ENCODE measurements around the gene SEC14L3. TPM values are rescaled to one million over a fixed set of nuclear protein-coding genes. Genes with fewer than 3 reads are reported as not detected.

SEC14L3 gene
- total RNA-seq: not detected in 2 replicates

- no peak for DNase-seq (ENCODE audit: low read depth)
Measured at GRCh38 chr22:30471616-30472318, at the start of gene SEC14L3. Gene SEC14L3, minus strand, starts transcription at chr22:30472017. Its CDS starts 59 bp downstream, at chr22:30471958.

GRCh38 chr22:30519842-30520425, 48.1 kb upstream of the SEC14L3 start:
- DNase-seq (ENCODE audit: low read depth): no peak

- no peak for DNase-seq (ENCODE audit: low read depth)
Measured at GRCh38 chr22:30516731-30517130, 44.9 kb upstream of the SEC14L3 start.

- no peak for DNase-seq (ENCODE audit: low read depth)
Measured at GRCh38 chr22:30516273-30516672, 44.5 kb upstream of the SEC14L3 start.

- no peak for DNase-seq (ENCODE audit: low read depth)
Measured at GRCh38 chr22:30514252-30514651, 42.4 kb upstream of the SEC14L3 start.

- no peak for DNase-seq (ENCODE audit: low read depth)
Measured at GRCh38 chr22:30513462-30513861, 41.6 kb upstream of the SEC14L3 start.

GRCh38 chr22:30511911-30512310, 40.1 kb upstream of the SEC14L3 start:
- DNase-seq (ENCODE audit: low read depth): no peak

- DNase-seq (ENCODE audit: low read depth): no peak
Measured at GRCh38 chr22:30511109-30511508, 39.3 kb upstream of the SEC14L3 start.

GRCh38 chr22:30508216-30508615, 36.4 kb upstream of the SEC14L3 start:
- no peak for DNase-seq (ENCODE audit: low read depth)

GRCh38 chr22:30507670-30508069, 35.9 kb upstream of the SEC14L3 start:
- DNase-seq (ENCODE audit: low read depth): no peak

- no peak for DNase-seq (ENCODE audit: low read depth)
Measured at GRCh38 chr22:30506507-30506968, 34.7 kb upstream of the SEC14L3 start.

GRCh38 chr22:30503551-30503950, 31.7 kb upstream of the SEC14L3 start:
- no peak for DNase-seq (ENCODE audit: low read depth)

- DNase-seq (ENCODE audit: low read depth): no peak
Measured at GRCh38 chr22:30502911-30503310, 31.1 kb upstream of the SEC14L3 start.

- DNase-seq (ENCODE audit: low read depth): no peak
Measured at GRCh38 chr22:30502153-30502552, 30.3 kb upstream of the SEC14L3 start.

- DNase-seq (ENCODE audit: low read depth): no peak
Measured at GRCh38 chr22:30500628-30501027, 28.8 kb upstream of the SEC14L3 start.

- no peak for DNase-seq (ENCODE audit: low read depth)
Measured at GRCh38 chr22:30497466-30498150, 25.8 kb upstream of the SEC14L3 start.

GRCh38 chr22:30495041-30495784, 23.4 kb upstream of the SEC14L3 start:
- no peak for DNase-seq (ENCODE audit: low read depth)

GRCh38 chr22:30492144-30492543, 20.3 kb upstream of the SEC14L3 start:
- no peak for DNase-seq (ENCODE audit: low read depth)

GRCh38 chr22:30491381-30491780, 19.6 kb upstream of the SEC14L3 start:
- no peak for DNase-seq (ENCODE audit: low read depth)

- DNase-seq (ENCODE audit: low read depth): no peak
Measured at GRCh38 chr22:30490399-30490798, 18.6 kb upstream of the SEC14L3 start.

GRCh38 chr22:30488121-30488520, 16.3 kb upstream of the SEC14L3 start:
- no peak for DNase-seq (ENCODE audit: low read depth)

GRCh38 chr22:30486661-30487115, 14.9 kb upstream of the SEC14L3 start:
- peak; percentile 63 for DNase-seq (ENCODE audit: low read depth)

All from renal cortical epithelial cell (primary cell).